HG03521 (cell line): ENCODE data around the gene CLCNKA.
"Not testable (repeated sequence)": the region's sequence is repeated elsewhere in the genome, so short reads cannot be mapped to it uniquely, and the experiment has no call there.

Experiments
- ATAC-seq: cut with Tn5 transposase; IDR thresholded peaks from one replicate; pipeline ENCODE4 v1.9.1; 2021; ENCODE audit warnings: mild to moderate bottlenecking, moderate library complexity; ENCODE audit not compliant: unreplicated experiment

CLCNKA gene

GRCh38 chr1:16021681-16022080, at the start of gene CLCNKA:
TSS of gene CLCNKA (plus strand) at chr1:16022036. CDS start at chr1:16022620, 584 bp downstream.
- ATAC-seq: no peak

DNA sequence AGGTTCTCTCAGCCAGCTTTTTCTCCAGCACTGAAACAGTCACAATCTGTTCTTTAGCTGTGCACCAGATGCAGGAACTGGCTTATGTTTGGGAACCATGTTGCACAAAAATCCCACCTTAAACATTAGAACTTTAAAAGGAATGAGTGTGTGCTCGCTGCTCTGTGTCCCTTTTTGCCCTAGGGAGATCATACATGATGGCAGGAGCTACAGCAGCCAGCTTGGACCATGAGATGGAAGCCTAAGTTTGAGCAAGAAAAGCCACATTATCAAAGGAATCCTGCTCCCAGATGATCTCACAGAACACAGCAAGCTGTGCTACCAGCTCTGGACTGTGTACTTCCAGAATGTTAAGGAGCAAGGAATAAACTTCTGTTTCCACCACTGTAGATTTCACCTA, 49.4 kb upstream of the CLCNKA start:
- no peak for ATAC-seq

- ATAC-seq: no peak
Measured at GRCh38 chr1:15973772-15974171, 48.1 kb upstream of the CLCNKA start.

GRCh38 chr1:15974855-15975254, 47.0 kb upstream of the CLCNKA start:
- ATAC-seq: no peak

DNA sequence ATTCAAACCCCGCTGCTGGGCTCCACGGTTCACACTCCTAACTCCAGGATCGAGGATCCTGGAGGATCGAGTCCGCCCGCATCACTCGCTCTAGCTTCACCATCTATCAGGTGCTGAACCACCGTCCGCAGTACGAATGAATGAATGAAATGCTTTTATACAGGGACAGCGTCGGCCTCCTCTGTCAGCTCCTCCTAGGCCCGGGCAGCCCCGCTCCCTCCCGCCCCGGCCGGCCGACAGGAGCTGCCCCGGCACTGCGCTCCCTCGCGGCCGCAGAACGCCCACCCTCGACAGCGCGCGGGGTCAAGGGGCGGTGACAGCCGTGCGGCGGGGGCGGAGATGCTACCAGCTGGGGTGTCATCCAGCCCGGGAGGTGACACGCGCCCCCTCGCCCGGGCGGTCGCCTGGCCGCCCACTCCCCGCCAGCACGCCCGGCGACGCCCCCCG, 46.5 kb upstream of the CLCNKA start:
- ATAC-seq: peak; percentile 66

DNA sequence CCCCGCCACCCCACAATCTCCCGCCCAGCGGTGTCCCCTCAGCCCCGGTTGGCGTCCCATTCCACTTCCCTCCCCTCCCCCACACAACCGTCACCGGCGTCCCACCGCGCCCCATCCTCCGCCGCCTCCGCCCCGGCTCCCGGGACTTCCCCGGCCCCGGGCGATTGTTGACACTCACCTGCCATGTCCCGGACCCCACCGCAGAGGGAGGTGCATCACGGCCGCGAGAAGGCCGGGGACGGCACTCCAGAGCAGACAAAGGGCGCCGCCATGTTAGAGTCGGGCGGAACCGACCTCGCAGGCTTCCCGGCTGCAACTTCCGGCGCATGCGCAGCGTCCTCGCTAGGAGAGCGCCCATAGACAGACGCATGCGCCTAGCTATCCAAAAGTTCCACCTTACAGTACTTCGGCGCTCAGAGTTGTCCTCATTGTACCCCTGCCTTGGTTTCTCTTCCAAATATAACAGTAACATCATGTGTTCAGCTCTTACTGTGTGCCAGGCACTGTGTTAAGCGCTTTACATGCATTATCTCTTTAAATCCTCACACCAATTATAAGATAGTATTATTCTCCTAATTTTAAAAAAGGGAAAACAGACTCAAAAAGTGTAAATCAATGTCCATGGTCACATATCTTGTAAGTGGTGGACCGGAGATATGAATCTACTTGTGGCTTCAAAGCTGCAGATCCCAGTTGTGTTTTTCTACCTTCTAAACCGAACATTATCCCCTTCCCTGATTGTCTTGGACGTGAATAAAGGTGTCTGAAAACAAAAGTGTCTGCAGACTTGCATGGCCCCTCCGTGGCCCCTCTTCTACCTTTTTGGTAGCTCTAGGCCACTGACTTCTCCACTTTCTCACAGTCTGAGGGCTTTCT, 45.8 kb upstream of the CLCNKA start, which contains the start of gene ZBTB17:
TSS of gene ZBTB17 (minus strand) at position 297 of the 876 bp plus-strand sequence. CDS start 27,606 bp downstream, outside the sequence.
- peak; percentile 79 for ATAC-seq

- ATAC-seq: not testable (repeated sequence)
Measured at GRCh38 chr1:15977947-15978346, 43.9 kb upstream of the CLCNKA start.

GRCh38 chr1:15981679-15982078, 40.2 kb upstream of the CLCNKA start:
- no peak for ATAC-seq

GRCh38 chr1:15983275-15983674, 38.6 kb upstream of the CLCNKA start:
- ATAC-seq: no peak

GRCh38 chr1:15985611-15986297, 36.1 kb upstream of the CLCNKA start:
- no peak for ATAC-seq

DNA sequence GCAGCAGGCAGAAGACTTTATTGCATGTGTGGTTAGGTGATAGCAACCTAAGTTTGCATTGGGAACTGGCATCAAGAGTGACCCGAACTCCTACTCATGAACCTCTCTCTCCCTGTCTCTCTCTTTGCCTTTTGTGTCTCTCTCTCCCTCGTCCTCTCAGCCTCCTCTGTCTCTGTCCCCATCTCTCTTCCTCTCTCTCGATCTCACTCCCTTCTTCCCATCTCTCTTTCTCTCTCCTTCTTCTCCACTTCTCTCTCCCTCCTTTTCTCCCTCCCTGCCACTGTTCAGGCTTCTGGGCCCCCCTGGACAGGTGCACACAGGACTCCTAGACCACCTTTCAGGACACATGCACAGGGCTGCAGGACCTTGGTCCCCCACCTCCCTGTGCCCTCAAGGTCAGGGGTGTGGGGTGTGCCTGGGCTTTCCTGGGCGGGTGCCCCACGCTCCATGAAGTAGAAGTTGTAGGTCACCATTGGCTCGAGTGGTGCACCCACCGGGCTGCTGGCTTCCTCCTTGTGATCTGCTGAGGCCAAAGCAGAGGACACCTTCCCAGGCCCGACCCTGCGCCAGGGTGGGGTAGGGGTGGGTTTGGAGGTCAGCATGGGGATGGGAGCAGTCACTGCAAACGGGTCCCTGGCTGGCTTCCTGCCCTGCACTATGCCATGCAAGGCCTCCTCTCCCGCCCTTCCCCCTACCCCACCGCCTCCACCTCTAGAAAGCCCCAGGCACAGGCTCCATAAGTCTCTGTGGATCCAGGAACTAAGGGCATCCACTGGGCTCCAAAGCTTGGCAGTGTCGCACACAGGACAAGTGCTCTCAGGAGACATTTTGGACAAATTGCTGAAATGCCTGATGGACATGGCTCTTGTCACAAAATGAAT, 32.7 kb upstream of the CLCNKA start:
- no peak for ATAC-seq

DNA sequence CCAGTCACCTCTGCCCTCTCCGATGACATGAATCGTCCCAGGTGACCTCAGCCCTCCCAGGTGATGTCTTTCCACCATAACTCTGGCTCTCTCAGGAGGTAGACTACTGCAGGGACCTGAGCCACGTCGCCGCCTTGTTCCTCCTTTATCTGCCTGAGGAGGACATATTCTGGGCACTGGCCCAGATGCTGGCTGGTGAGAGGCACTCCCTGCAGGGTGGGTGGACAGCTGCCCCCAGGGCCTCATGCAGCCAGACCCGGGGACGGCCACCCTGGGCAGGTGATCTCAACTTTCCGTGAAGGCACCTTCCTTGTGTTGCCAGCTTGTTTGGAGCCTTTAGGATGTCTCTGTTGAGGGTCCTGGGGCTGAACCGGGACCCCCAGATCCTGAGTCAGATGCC, 32.1 kb upstream of the CLCNKA start:
- ATAC-seq: no peak

DNA sequence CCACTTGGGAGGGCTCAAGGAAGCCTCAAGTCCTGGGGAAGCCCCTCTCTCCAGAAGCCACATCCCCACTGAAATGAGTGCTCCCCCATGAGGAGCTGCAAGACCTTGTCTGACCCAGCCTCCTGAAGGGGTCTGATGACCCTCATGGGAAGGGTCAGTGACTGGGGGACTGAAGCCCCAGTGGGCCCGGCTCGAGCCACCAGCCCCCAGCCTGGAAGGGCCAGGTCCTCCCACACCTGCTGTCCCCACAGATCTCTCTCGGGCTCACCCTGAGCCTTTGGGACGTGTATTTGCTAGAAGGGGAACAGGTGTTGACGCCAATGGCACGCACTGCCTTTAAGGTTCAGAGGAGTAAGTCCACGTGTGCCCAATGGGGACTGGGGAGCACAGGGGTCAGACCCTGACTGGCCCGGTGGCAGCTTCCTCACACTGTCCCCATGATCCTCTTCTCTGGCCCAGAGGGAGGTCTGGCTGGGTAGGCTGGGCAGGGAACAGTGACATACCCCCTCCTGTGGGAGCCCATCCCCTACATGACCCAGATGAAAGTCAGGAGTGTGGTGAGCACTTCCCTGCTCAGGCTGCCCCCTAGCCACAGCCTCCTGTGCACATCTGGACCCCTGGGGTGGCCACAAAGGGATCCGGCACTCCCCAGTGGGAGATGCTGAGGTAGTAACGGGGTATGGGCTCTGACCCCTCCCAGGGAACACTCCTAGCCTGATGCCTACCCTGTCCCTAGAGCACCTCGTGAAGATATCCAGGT, 30.2 kb upstream of the CLCNKA start:
- no peak for ATAC-seq

DNA sequence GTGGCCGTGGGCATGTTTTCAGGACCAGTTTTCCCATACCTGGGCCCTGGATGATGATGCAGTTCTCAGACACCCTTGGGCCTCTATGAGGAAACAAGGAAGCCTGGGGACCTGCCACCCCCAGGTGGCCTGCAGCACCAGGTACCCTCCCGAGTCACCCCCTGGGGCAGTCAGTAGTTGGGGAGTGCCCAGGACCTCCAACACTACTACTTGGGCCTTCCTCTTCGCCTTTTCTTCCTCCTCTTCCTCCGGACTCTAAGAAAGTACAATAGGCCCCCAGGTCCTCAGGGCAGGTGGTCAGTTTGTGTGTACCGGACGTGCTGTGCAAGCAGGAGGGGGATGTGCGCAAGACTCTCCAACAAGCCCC, 29.7 kb upstream of the CLCNKA start:
- no peak for ATAC-seq

GRCh38 chr1:15992582-15993500, 29.0 kb upstream of the CLCNKA start:
- ATAC-seq: no peak

GRCh38 chr1:15993666-15994065, 28.2 kb upstream of the CLCNKA start:
- ATAC-seq: no peak

- no peak for ATAC-seq
Measured at GRCh38 chr1:15994081-15994480, 27.8 kb upstream of the CLCNKA start.

DNA sequence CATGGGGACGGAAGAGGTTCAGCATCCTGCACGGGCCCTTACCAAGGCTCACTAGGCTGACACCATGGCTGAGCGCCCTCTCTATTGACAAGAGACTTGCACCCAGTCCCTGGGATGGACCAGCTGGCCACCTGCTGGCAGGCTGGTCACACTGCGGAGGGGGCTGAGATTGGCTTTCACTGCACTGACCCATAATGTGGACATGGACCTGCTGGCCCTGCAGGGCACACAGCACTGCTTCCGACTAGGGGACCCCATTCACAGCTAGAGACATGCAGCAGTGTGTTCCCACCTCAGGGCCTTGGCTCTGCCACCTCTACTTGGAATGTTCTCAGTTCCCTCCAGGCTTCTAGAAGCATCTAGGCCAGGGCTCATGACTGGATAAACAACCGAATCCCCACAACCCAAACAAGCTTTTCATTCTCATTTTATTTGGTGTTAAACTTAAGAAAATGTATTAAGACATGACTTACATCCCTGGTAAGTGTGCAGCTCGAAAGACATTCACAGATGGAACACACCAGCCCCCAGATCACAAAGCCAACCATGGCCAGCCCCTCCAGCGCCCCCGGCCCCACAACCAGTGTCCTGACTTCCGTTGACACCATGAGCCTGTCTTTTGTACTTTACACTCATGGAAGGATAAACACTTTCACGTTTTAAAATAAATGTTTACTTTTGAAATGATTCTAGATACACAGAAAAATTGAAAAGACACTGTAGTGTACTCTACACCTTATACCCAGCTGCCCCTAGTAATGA, 27.1 kb upstream of the CLCNKA start:
- ATAC-seq: no peak
